Skeletal muscle satellite cell (primary cell): ENCODE results near the gene KCND3.
A peak's percentile ranks its signal among the peaks of the same experiment; 100 is the strongest.

Experiments
- H3K27me3 ChIP-seq: 2 replicates; pipeline ENCODE4 v1.7.0; 2013; ENCODE audit warnings: low read length; ENCODE audit not compliant: control insufficient read depth, insufficient read depth
- H3K36me3 ChIP-seq: 2 replicates; pipeline ENCODE4 v1.7.0; 2013; ENCODE audit warnings: mild to moderate bottlenecking, control low read depth, low read length; ENCODE audit not compliant: insufficient read depth
- H3K4me1 ChIP-seq: 2 replicates; pipeline ENCODE4 v1.7.0; 2013; ENCODE audit warnings: low read length; ENCODE audit not compliant: control insufficient read depth, insufficient read depth
- H3K4me2 ChIP-seq: 2 replicates; pipeline ENCODE4 v1.7.0; 2013; ENCODE audit warnings: mild to moderate bottlenecking, low read length
- H3K4me3 ChIP-seq: 2 replicates; pipeline ENCODE4 v1.7.0; 2013; ENCODE audit warnings: low read length
- H3K9ac ChIP-seq: 2 replicates; pipeline ENCODE4 v1.7.0; 2013; ENCODE audit warnings: mild to moderate bottlenecking, low read depth, low read length, moderate library complexity
- H3K9me3 ChIP-seq: replicated peaks from 2 replicates; pipeline ENCODE4 v1.7.0; 2013; ENCODE audit warnings: mild to moderate bottlenecking, control low read depth, low read length
- small RNA-seq: library from RNA; depleted of rRNA; stranded (forward); fragments of <200 nt; gene quantifications from one replicate; pipeline ENCODE3, GENCODE V24; 2012

The KCND3 gene

DNA sequence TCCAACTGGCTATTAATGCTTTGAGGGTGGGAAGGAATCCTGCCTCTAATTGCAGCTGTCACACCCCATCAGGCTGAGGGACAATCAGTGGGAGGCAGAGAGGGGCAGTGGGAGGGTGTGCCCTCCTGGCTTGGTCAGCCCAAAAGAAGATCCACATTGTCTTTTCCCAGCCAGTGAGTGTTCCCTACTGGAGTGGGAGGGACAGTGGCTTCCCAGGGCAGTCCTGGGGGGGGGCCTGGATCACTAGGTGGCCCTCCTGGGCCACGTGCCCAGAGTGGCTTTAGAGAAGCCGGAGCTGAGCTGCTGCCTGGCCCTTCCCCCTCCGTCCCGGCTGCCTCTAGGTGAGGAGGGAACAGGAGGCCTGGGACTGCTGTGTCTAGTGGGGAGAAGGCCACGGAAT lies 264.3 kb downstream of the KCND3 start:
- Histone ChIP-seq H3K4me2 (no peak overlapping the region), H3K4me3 (no peak overlapping the region), H3K9ac (no peak overlapping the region), H3K4me1 (peaks cover 26% of the 10 kb centered on the region), H3K36me3 (no peaks in the 10 kb centered on the region), H3K9me3 (no peaks in the 10 kb centered on the region), H3K27me3 (no peaks in the 10 kb centered on the region)

DNA sequence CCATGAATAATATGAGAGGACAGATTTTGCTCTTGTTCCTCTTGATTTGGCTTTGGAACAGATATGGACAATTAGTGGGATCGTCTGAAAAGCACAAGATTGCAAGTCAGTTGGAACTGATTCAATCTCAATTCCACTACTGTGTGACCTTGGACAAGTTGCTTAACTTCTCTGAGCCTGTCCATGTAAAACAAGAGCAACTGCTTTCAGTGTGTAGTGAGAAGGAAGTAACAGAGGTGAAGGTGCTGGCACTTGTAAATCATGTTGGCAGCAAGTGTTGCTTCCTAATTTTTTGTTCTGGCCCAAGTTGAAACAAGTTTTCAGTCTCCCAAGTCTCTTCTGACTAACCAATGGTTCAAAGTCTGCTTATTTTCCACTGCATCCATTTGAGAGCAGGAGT lies 265.6 kb downstream of the KCND3 start:
- no peaks in the 10 kb centered on the region for H3K9me3 ChIP-seq
- no peak overlapping the region for H3K4me2 ChIP-seq
- H3K4me1 ChIP-seq, result peaks cover 26% of the 10 kb centered on the region
- no peak overlapping the region for H3K9ac ChIP-seq
- H3K27me3 ChIP-seq, result no peaks in the 10 kb centered on the region
- no peak overlapping the region for H3K4me3 ChIP-seq
- H3K36me3 ChIP-seq, result no peaks in the 10 kb centered on the region

DNA sequence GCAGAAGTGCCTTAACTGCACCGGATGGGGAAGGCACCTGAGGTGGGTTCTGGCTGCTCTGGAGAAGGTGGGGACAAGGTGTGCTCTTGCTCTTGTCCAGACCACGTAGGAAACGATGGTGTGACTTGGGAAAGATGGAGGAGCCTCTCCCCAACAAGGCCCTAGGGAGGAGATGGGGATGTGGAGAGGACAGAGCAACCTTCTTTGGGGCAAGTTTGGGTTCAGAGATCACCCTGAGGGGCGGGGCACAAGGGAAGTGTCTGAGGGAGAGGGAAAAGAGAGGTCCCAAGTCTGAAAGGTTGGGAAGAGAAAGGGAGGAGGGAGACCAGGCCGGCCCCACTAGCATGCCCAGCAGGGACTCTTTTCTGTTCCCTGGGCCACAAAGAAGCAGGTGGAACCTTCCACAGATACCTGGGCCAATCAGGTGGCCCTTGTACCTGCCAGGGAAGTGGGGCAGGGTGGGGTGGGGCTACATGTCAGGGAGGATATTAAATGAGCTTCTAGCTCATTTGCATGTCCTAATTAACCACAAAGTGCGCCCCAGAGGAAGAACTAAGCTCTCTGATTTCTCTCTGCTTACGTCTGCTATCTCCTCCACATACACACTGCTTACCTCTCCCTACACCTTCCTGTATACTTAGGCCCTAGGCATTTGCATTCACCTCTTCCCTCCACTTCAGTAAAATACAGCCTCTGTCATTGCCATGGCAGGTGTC lies 266.2 kb downstream of the KCND3 start:
- H3K4me2 ChIP-seq, result no peak overlapping the region
- peaks cover 26% of the 10 kb centered on the region for H3K4me1 ChIP-seq
- H3K36me3 ChIP-seq, result no peaks in the 10 kb centered on the region
- no peaks in the 10 kb centered on the region for H3K9me3 ChIP-seq
- H3K27me3 ChIP-seq, result no peaks in the 10 kb centered on the region
- no peak overlapping the region for H3K9ac ChIP-seq
- H3K4me3 ChIP-seq, result no peak overlapping the region

DNA sequence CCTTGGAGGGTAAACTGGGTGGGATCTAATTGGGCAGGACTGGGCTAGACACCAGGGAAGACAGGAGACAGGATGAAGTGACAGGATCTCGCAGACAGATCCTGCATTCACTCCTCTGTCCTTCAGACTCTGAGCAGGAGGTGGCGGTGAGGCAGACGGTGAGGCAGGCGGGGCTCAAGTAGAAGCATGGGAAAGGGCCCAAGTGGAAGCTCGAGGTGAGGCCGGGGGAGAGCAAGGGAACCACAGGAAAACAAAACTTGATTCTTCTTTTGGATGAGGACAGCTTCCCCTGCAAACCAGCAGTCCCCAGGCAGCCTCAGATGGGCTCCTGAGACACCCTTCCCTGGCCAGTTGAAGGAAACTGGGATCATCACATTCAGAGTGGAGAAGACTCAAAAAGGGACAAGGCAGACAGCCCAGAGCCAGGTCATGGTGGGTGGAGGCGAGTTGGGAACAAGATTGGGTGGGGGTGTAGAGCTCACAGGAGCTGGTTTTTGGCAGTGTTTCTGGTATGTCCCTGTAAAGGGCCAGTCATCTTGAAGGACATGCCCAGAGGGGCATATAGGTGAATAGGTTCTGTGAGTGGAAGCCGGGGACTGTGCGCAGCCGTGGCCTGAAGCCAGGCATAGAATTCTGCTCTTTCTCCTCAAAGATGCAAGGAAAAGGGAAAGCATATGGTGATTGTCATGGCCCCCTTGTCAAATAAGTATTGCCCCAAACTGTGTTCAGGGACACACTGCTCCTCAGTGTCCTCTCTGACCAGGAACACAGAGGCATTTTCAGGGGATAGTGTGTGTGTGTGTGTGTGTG lies 268.3 kb downstream of the KCND3 start:
- peaks cover 26% of the 10 kb centered on the region for H3K4me1 ChIP-seq
- H3K4me2 ChIP-seq, result no peak overlapping the region
- H3K4me3 ChIP-seq, result no peak overlapping the region
- H3K36me3 ChIP-seq, result no peaks in the 10 kb centered on the region
- H3K9ac ChIP-seq, result no peak overlapping the region
- no peaks in the 10 kb centered on the region for H3K9me3 ChIP-seq
- H3K27me3 ChIP-seq, result no peaks in the 10 kb centered on the region

Small RNA genes lying within 50 kb of the gene (small RNA-seq; reads per million reads assigned to genes)
- gene INKA2, result 1.4 reads per million, percentile 50 among the genes with 10 or more reads in this experiment
